Sigmoid colon (tissue), 7 donors: Measurements from ENCODE around the gene KRR1. TPM values are rescaled to one million over a fixed set of nuclear protein-coding genes. Genes with fewer than 3 reads are reported as not detected.
"Not testable (repeated sequence)": the region's sequence is repeated elsewhere in the genome, so short reads cannot be mapped to it uniquely, and the experiment has no call there.

ENCODE experiments used
- DNase-seq: peaks from one replicate; pipeline ENCODE4 v3.0.0-alpha.2; 2019
- H3K27ac ChIP-seq, 4 donors: fragments of 200-600 bp; sonication (generic); one replicate each; pipeline ENCODE4 v1.5.1; 2016 to 2019; ENCODE audit warnings: mild to moderate bottlenecking in 1 of 4
- H3K27me3 ChIP-seq, 3 donors: fragments of 200-600 bp; sonication (generic); one replicate each; pipeline ENCODE4 v1.5.1; 2019; ENCODE audit warnings: mild to moderate bottlenecking in 1 of 3
- H3K36me3 ChIP-seq, 4 donors: fragments of 200-600 bp; sonication (generic); one replicate each; pipeline ENCODE4 v1.5.1; 2016 to 2019
- H3K4me1 ChIP-seq, 4 donors: fragments of 200-600 bp; sonication (generic); one replicate each; pipeline ENCODE4 v1.5.1; 2017 to 2019
- H3K4me3 ChIP-seq, 4 donors: fragments of 200-600 bp; sonication (generic); one replicate each; pipeline ENCODE4 v1.5.1; 2017 to 2019; ENCODE audit warnings: mild to moderate bottlenecking in 2 of 4, moderate library complexity in 1 of 4
- H3K9me3 ChIP-seq, 4 donors: fragments of 200-600 bp in 3 of 4; sonication (generic) in 3 of 4; one replicate each; pipeline versions ENCODE4 v1.5.1 to v1.6.1; 2013 to 2019
- EP300 ChIP-seq, 4 donors: sonication (generic); formaldehyde crosslinking; IDR thresholded peaks; one replicate each; pipeline ENCODE4 v1.6.1; 2017; ENCODE audit warnings: antibody characterized with exemption in 4 of 4
- POLR2A ChIP-seq, 2 donors: fragments of 450-650 bp; IDR thresholded peaks; one replicate each; pipeline ENCODE4 v1.6.1; 2016; ENCODE audit warnings: antibody characterized with exemption in 2 of 2, mild to moderate bottlenecking in 2 of 2, moderate library complexity in 2 of 2
- POLR2AphosphoS5 ChIP-seq, 4 donors: sonication (generic); formaldehyde crosslinking; IDR thresholded peaks; one replicate each; pipeline ENCODE4 v1.6.1; 2017; ENCODE audit warnings: antibody characterized with exemption in 4 of 4
- WGBS, 2 donors: extraction: QIAGEN DNeasy Blood & Tissue Kit; methylation state at CpG; one replicate each; pipeline ENCODE4 v1.1.7; 2013; 5-methylcytosine and 5-hydroxymethylcytosine counted together
- intact Hi-C: fragments of 100-400 bp; cut with DNase I; formaldehyde crosslinking; loops from one replicate; pipeline ENCODE4 v1.15.1; 2023
- polyA plus RNA-seq, 3 donors: library from polyadenylated mRNA; stranded (reverse); fragments of 200-250 nt; gene quantifications; one replicate each; pipeline ENCODE4 v1.2.3, GENCODE V29; 2013
- total RNA-seq, 4 donors: library from RNA; depleted of rRNA; stranded (reverse); fragments of >200 nt; gene quantifications; one replicate each; pipeline ENCODE4 v1.1.0, GENCODE V29; 2016
- TF ChIP-seq, protein P1 (sequence below), 4 experiments: fragments of 450-650 bp in 3 of 4; fragments of 200-600 bp in 1 of 4; IDR thresholded peaks; one replicate each; pipeline ENCODE4 v1.5.1; 2016 to 2019; ENCODE audit warnings: antibody characterized with exemption in 4 of 4, mild to moderate bottlenecking in 3 of 4, moderate library complexity in 2 of 4
- donor health status: healthy with polysubstance abuse.
- donor health status: Bipolar disorder and iron deficiency.
- donor health status: healthy.

Gene KRR1
- total and polyA plus RNA-seq, 7 donors = 9.7 to 40.0 (median 20.3) TPM

DNA sequence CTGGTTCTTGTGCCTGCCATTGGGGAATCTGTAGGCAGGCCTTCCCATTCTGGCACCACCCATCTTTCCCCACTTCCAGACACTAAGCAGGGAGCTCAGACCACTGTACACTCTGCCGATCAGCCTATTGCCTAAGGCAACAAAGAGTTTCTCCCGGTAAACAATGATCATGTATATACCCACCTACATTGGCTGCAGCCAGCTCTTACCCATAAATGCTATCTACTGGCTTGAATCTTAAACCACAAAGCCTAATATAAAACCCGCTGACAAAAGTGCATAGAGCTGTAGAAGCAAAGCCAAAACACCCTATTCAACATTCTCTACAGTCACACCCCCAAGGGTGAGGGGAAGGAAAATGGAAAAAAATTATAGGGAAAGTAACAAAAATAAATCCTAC lies 51.7 kb downstream of the KRR1 start:
- no peak for DNase-seq
- Histone ChIP-seq H3K27ac (no peak overlapping the region), H3K36me3 (no peaks in the 10 kb centered on the region), H3K4me1 (no peaks in the 10 kb centered on the region), H3K9me3 (peaks cover 0 to 2% (median 0%) of the 10 kb centered on the region in 4 donors), H3K27me3 (no peaks in the 10 kb centered on the region), H3K4me3 (no peak overlapping the region)
- intact Hi-C loops = no loop called here
- 86 to 92% methylated on average over 3 of the region's 3 CpGs for WGBS, 2 donors
- TF ChIP-seq POLR2AphosphoS5 (IDR thresholded peaks at IDR 0.05) (no peak), EP300 (IDR thresholded peaks at IDR 0.05) (no peak), POLR2A (IDR thresholded peaks at IDR 0.05) (no peak)
- TF ChIP-seq, protein P1, sequence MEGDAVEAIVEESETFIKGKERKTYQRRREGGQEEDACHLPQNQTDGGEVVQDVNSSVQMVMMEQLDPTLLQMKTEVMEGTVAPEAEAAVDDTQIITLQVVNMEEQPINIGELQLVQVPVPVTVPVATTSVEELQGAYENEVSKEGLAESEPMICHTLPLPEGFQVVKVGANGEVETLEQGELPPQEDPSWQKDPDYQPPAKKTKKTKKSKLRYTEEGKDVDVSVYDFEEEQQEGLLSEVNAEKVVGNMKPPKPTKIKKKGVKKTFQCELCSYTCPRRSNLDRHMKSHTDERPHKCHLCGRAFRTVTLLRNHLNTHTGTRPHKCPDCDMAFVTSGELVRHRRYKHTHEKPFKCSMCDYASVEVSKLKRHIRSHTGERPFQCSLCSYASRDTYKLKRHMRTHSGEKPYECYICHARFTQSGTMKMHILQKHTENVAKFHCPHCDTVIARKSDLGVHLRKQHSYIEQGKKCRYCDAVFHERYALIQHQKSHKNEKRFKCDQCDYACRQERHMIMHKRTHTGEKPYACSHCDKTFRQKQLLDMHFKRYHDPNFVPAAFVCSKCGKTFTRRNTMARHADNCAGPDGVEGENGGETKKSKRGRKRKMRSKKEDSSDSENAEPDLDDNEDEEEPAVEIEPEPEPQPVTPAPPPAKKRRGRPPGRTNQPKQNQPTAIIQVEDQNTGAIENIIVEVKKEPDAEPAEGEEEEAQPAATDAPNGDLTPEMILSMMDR (IDR thresholded peaks at IDR 0.05) = no peak

GRCh38 chr12:75457866-75458265 lies 53.5 kb downstream of the KRR1 start:
- intact Hi-C loops, H3K9me3 ChIP-seq, H3K27me3 ChIP-seq, H3K36me3 ChIP-seq, H3K27ac ChIP-seq, H3K4me1 ChIP-seq, DNase-seq, H3K4me3 ChIP-seq: not testable (repeated sequence)
- 72 to 79% methylated on average over 9 of the region's 9 CpGs for WGBS, 2 donors

DNA sequence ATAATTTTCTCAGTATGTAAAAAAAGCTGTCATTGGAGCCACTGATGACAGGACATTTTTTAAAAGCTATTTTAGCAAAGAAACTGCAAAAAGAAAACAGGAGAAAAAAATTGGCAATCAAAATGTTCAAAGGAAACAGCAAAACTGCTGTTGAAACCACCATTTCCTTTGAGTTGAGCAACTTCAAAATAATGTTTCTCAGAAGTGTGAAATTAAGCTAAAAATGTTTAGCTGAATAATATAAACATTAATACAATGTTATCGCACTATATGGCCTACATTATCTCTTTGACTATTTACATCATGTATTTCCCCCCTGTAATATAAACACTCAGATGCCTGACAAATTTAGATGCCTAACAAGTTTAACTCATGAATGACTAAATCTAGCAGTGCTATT lies 54.2 kb downstream of the KRR1 start:
- no peak overlapping the region for H3K27ac ChIP-seq
- TF ChIP-seq EP300 (IDR thresholded peaks at IDR 0.05) (no peak), POLR2AphosphoS5 (IDR thresholded peaks at IDR 0.05) (no peak), POLR2A (IDR thresholded peaks at IDR 0.05) (no peak)
- TF ChIP-seq, protein P1 (IDR thresholded peaks at IDR 0.05) = no peak
- H3K9me3 ChIP-seq = peaks cover 0 to 2% (median 0%) of the 10 kb centered on the region in 4 donors
- no peaks in the 10 kb centered on the region for H3K36me3 ChIP-seq
- intact Hi-C loops = no loop called here
- H3K27me3 ChIP-seq = no peaks in the 10 kb centered on the region
- 39 to 68% methylated on average over 1 of the region's 1 CpG for WGBS, 2 donors
- no peaks in the 10 kb centered on the region for H3K4me1 ChIP-seq
- no peak overlapping the region for H3K4me3 ChIP-seq
- DNase-seq = no peak

DNA sequence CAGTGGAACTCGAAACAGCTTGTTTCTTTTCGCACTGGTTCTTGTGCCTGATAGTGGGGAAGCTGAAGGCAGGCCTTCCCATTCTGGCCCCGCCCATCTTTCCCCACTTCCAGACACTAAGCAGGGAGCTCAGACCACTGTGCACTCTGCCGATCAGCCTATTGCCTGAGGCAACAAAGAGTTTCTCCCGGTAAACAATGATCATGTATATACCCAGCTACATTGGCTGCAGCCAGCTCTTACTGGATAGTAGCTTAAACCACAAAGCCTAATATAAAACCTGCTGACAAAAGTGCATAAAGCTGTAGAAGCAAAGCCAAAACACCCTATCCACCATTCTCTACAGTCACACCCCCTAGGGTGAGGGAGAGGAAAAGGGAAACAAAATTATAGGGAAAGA lies 55.6 kb downstream of the KRR1 start:
- H3K27ac ChIP-seq = no peak overlapping the region
- DNase-seq = no peak
- intact Hi-C loops = no loop called here
- H3K27me3 ChIP-seq = no peaks in the 10 kb centered on the region
- 86 to 88% methylated on average over 5 of the region's 5 CpGs for WGBS, 2 donors
- TF ChIP-seq, protein P1 (IDR thresholded peaks at IDR 0.05) = no peak
- no peak for TF ChIP-seq EP300 (IDR thresholded peaks at IDR 0.05)
- no peak for TF ChIP-seq POLR2A (IDR thresholded peaks at IDR 0.05)
- no peak for TF ChIP-seq POLR2AphosphoS5 (IDR thresholded peaks at IDR 0.05)
- H3K36me3 ChIP-seq = no peaks in the 10 kb centered on the region
- no peaks in the 10 kb centered on the region for H3K4me1 ChIP-seq
- H3K4me3 ChIP-seq = no peak overlapping the region
- peaks cover 0 to 2% (median 0%) of the 10 kb centered on the region in 4 donors for H3K9me3 ChIP-seq

- H3K27ac ChIP-seq = no peak overlapping the region
- TF ChIP-seq POLR2AphosphoS5 (IDR thresholded peaks at IDR 0.05) = no peak
- no peak for TF ChIP-seq EP300 (IDR thresholded peaks at IDR 0.05)
- TF ChIP-seq POLR2A (IDR thresholded peaks at IDR 0.05) = no peak
- TF ChIP-seq, protein P1 (IDR thresholded peaks at IDR 0.05) = no peak
- no peaks in the 10 kb centered on the region for H3K4me1 ChIP-seq
- no peaks in the 10 kb centered on the region for H3K36me3 ChIP-seq
- no peaks in the 10 kb centered on the region for H3K27me3 ChIP-seq
- 88 to 90% methylated on average over 3 of the region's 3 CpGs for WGBS, 2 donors
- intact Hi-C loops = no loop called here
- DNase-seq = no peak
- H3K4me3 ChIP-seq = no peak overlapping the region
- H3K9me3 ChIP-seq = peaks cover 0 to under 1% (median 0%) of the 10 kb centered on the region in 4 donors
These were observed 58.6 kb downstream of the KRR1 start for GRCh38 chr12:75452675-75453330.
